ENCODE results near the gene ZBTB16. TPM values are rescaled to one million over a fixed set of nuclear protein-coding genes. Genes with fewer than 3 reads are reported as not detected.

The ZBTB16 gene
- total and polyA plus RNA-seq, 2 experiments from 2014 or later, result 0.29 to 1.4 TPM

- Histone ChIP-seq H3K36me3 (ENCODE audit: insufficient read depth) (no peaks in the 10 kb centered on the region), H3K4me3 (no peak overlapping the region), H2AFZ (no peak overlapping the region), H3K79me2 (replicated peaks; ENCODE audit: insufficient read depth) (no peaks in the 10 kb centered on the region), H3K27me3 (ENCODE audit: insufficient read depth) (no peaks in the 10 kb centered on the region), H4K20me1 (replicated peaks; ENCODE audit: insufficient read depth) (no peaks in the 10 kb centered on the region), H3K4me2 (no peak overlapping the region; the same call in 1 of the 2 replicates), H3K27ac (ENCODE audit: low read depth) (no peak overlapping the region), H3K9me2 (ENCODE audit: insufficient read depth) (peaks cover 8% of the 10 kb centered on the region), H3F3A (replicated peaks; ENCODE audit: low read depth) (no peaks in the 10 kb centered on the region), H3K4me1 (ENCODE audit: insufficient read depth) (no peaks in the 10 kb centered on the region; the same call in 1 of the 2 replicates)
- Mint-ChIP-seq H3K4me3 (no peak overlapping the region), H3K27me3 (ENCODE audit: insufficient read depth, low read depth, poor library complexity) (peaks cover 2% of the 10 kb centered on the region), H3K4me1 (peaks cover 13% of the 10 kb centered on the region), H3K9me3 (no peaks in the 10 kb centered on the region), H3K27ac (no peak overlapping the region), H3K36me3 (ENCODE audit: low read depth) (no peaks in the 10 kb centered on the region)
- DNase-seq (ENCODE audit: low spot score), result peak; percentile 64
- ATAC-seq, result peak; percentile 78
- TF ChIP-seq ZNF462 (CRISPR knock-in tag; IDR thresholded peaks at IDR 0.05) (peak; percentile 96), EZH2phosphoT487 (IDR thresholded peaks at IDR 0.05; ENCODE audit: unreplicated experiment) (no peak)
Measured at GRCh38 chr11:114135737-114136151, 76.2 kb downstream of the ZBTB16 start.

GRCh38 chr11:114136686-114137640 is 77.5 kb downstream of the ZBTB16 start:
- ATAC-seq (no peak), DNase-seq (ENCODE audit: low spot score) (no peak)
- Mint-ChIP-seq H3K27ac (no peak overlapping the region), H3K4me3 (no peak overlapping the region), H3K9me3 (no peaks in the 10 kb centered on the region), H3K4me1 (peaks cover 13% of the 10 kb centered on the region), H3K27me3 (ENCODE audit: insufficient read depth, low read depth, poor library complexity) (peaks cover 2% of the 10 kb centered on the region), H3K36me3 (ENCODE audit: low read depth) (no peaks in the 10 kb centered on the region)
- Histone ChIP-seq H3K4me1 (ENCODE audit: insufficient read depth) (no peaks in the 10 kb centered on the region; the same call in 1 of the 2 replicates), H3K36me3 (ENCODE audit: insufficient read depth) (no peaks in the 10 kb centered on the region), H3K9me2 (ENCODE audit: insufficient read depth) (peaks cover 8% of the 10 kb centered on the region), H3K27ac (ENCODE audit: low read depth) (no peak overlapping the region), H3F3A (replicated peaks; ENCODE audit: low read depth) (no peaks in the 10 kb centered on the region), H4K20me1 (replicated peaks; ENCODE audit: insufficient read depth) (no peaks in the 10 kb centered on the region), H2AFZ (no peak overlapping the region), H3K4me3 (no peak overlapping the region), H3K79me2 (replicated peaks; ENCODE audit: insufficient read depth) (no peaks in the 10 kb centered on the region), H3K4me2 (no peak overlapping the region), H3K27me3 (ENCODE audit: insufficient read depth) (no peaks in the 10 kb centered on the region)
- no peak for TF ChIP-seq ETS1 (IDR thresholded peaks at IDR 0.05)
- TF ChIP-seq JUNB (IDR thresholded peaks at IDR 0.05; ENCODE audit: unreplicated experiment), result no peak
- no peak for TF ChIP-seq STAT1 (IDR thresholded peaks at IDR 0.05; ENCODE audit: unreplicated experiment)
- TF ChIP-seq REST (IDR thresholded peaks at IDR 0.05; ENCODE audit: unreplicated experiment), result no peak
- TF ChIP-seq ZNF114 (CRISPR knock-in tag; IDR thresholded peaks at IDR 0.05), result no peak
- TF ChIP-seq NANOG (IDR thresholded peaks at IDR 0.05; ENCODE audit: borderline replicate concordance), result no peak
- no peak for TF ChIP-seq CREB1 (CRISPR knock-in tag; IDR thresholded peaks at IDR 0.05; ENCODE audit: low read depth)

All from GM23338 (cell line).